Endothelial cell (in vitro differentiated cells): Measurements from ENCODE around the gene FIBCD1. TPM values are rescaled to one million over a fixed set of nuclear protein-coding genes. Genes with fewer than 3 reads are reported as not detected.
A peak's percentile ranks its signal among the peaks of the same experiment; 100 is the strongest.

Source experiments
- DNase-seq: peaks from one replicate; pipeline ENCODE4 v3.0.0; 2021; ENCODE audit warnings: low spot score
- H3K27ac Mint-ChIP-seq: one replicate; pipeline ENCODE4 v1.8.0; 2021; ENCODE audit warnings: mixed read lengths, inconsistent platforms; ENCODE audit not compliant: unreplicated experiment
- H3K27me3 Mint-ChIP-seq: one replicate; pipeline ENCODE4 v1.8.0; 2021; ENCODE audit warnings: mild to moderate bottlenecking, moderate library complexity, mixed read lengths, inconsistent platforms; ENCODE audit not compliant: unreplicated experiment
- H3K36me3 Mint-ChIP-seq: one replicate; pipeline ENCODE4 v1.8.0; 2021; ENCODE audit warnings: mild to moderate bottlenecking, low read depth, mixed read lengths, inconsistent platforms; ENCODE audit not compliant: unreplicated experiment
- H3K4me1 Mint-ChIP-seq: one replicate; pipeline ENCODE4 v1.8.0; 2021; ENCODE audit warnings: mild to moderate bottlenecking, mixed read lengths, inconsistent platforms; ENCODE audit not compliant: unreplicated experiment
- H3K4me3 Mint-ChIP-seq: one replicate; pipeline ENCODE4 v1.8.0; 2021; ENCODE audit warnings: mild to moderate bottlenecking, mixed read lengths, inconsistent platforms; ENCODE audit not compliant: unreplicated experiment
- H3K9me3 Mint-ChIP-seq: one replicate; pipeline ENCODE4 v1.8.0; 2021; ENCODE audit warnings: mixed read lengths, inconsistent platforms; ENCODE audit not compliant: unreplicated experiment
- CTCF ChIP-seq: fragments of 200-600 bp; sonication (generic); IDR thresholded peaks from one replicate; pipeline ENCODE4 v1.5.0; 2021; ENCODE audit warnings: antibody characterized with exemption; ENCODE audit not compliant: unreplicated experiment
- total RNA-seq: library from RNA; stranded (reverse); fragmentation: NEBNext Ultra II Directional; extraction: Animal tissue kit (Norgen Biotek cat#: 25700); gene quantifications from one replicate; pipeline ENCODE4 v1.2.1, GENCODE V29; 2021; ENCODE audit not compliant: unreplicated experiment

The FIBCD1 gene
- total RNA-seq, 1 donor from 2014 or later, result 0.33 TPM

GRCh38 chr9:130879863-130880411 lies 59.1 kb downstream of the FIBCD1 start:
- H3K36me3 Mint-ChIP-seq, result peaks cover 25% of the 10 kb centered on the region
- H3K9me3 Mint-ChIP-seq, result no peaks in the 10 kb centered on the region
- no peak for TF ChIP-seq CTCF
- no peak overlapping the region for H3K4me3 Mint-ChIP-seq
- H3K27me3 Mint-ChIP-seq, result peaks cover 1% of the 10 kb centered on the region
- DNase-seq, result no peak
- H3K4me1 Mint-ChIP-seq, result no peaks in the 10 kb centered on the region
- H3K27ac Mint-ChIP-seq, result no peak overlapping the region

GRCh38 chr9:130878295-130878694 lies 60.8 kb downstream of the FIBCD1 start:
- Mint-ChIP-seq H3K27me3 (peaks cover 2% of the 10 kb centered on the region), H3K4me1 (peaks cover 4% of the 10 kb centered on the region), H3K9me3 (no peaks in the 10 kb centered on the region), H3K4me3 (no peak overlapping the region), H3K27ac (no peak overlapping the region), H3K36me3 (peaks cover 35% of the 10 kb centered on the region)
- TF ChIP-seq CTCF, result no peak
- no peak for DNase-seq

GRCh38 chr9:130877300-130877699 lies 61.7 kb downstream of the FIBCD1 start:
- Mint-ChIP-seq H3K9me3 (no peaks in the 10 kb centered on the region), H3K4me1 (peaks cover 4% of the 10 kb centered on the region), H3K27ac (no peak overlapping the region), H3K27me3 (peaks cover 2% of the 10 kb centered on the region), H3K36me3 (peaks cover 37% of the 10 kb centered on the region), H3K4me3 (peak overlapping the region; percentile 16)
- DNase-seq, result no peak
- TF ChIP-seq CTCF, result no peak

- Mint-ChIP-seq H3K9me3 (no peaks in the 10 kb centered on the region), H3K27me3 (peaks cover 2% of the 10 kb centered on the region), H3K4me3 (peak overlapping the region; percentile 31), H3K36me3 (peaks cover 34% of the 10 kb centered on the region), H3K4me1 (peaks cover 4% of the 10 kb centered on the region), H3K27ac (no peak overlapping the region)
- DNase-seq, result no peak
- TF ChIP-seq CTCF, result no peak
Measured at GRCh38 chr9:130874783-130875182, 64.3 kb downstream of the FIBCD1 start.

GRCh38 chr9:130873966-130874365 lies 65.1 kb downstream of the FIBCD1 start:
- Mint-ChIP-seq H3K9me3 (no peaks in the 10 kb centered on the region), H3K36me3 (peaks cover 26% of the 10 kb centered on the region), H3K4me3 (peak overlapping the region; percentile 13), H3K4me1 (peaks cover 4% of the 10 kb centered on the region), H3K27ac (peak overlapping the region; percentile 62), H3K27me3 (peaks cover 2% of the 10 kb centered on the region)
- DNase-seq, result no peak
- no peak for TF ChIP-seq CTCF
